PC-3 (cell line): ENCODE data around the gene MYO5B.

Experiments used
- CTCF ChIP-seq: fragments of 300-600 bp; sonication (generic); conservative IDR thresholded peaks from 2 replicates; pipeline ENCODE4 v1.5.1; 2017; ENCODE audit warnings: antibody characterized with exemption, low read depth, mild to moderate bottlenecking, low read length
- EZH2 ChIP-seq: fragments of 300-600 bp; sonication (generic); IDR thresholded peaks from one replicate; pipeline ENCODE4 v1.6.1; 2017; ENCODE audit warnings: antibody characterized with exemption, mild to moderate bottlenecking, low read length; ENCODE audit not compliant: unreplicated experiment
- EZH2phosphoT487 ChIP-seq: fragments of 300-600 bp; sonication (generic); IDR thresholded peaks from 2 replicates; pipeline ENCODE4 v1.6.1; 2018; ENCODE audit warnings: mild to moderate bottlenecking, antibody characterized with exemption, low read length, borderline replicate concordance

- TF ChIP-seq EZH2 (no peak), CTCF (no peak), EZH2phosphoT487 (no peak)
Observed at GRCh38 chr18:50207722-50208121, 12.8 kb upstream of the MYO5B start.
